Femur (tissue), 1 donor: ENCODE results near the gene NPR3.

Experiments used
- DNase-seq: peaks from one replicate; pipeline ENCODE4 v3.0.0-alpha.2; 2017

NPR3 gene

GRCh38 chr5:32712481-32713360 lies 1.6 kb downstream of the NPR3 start:
- no peak for DNase-seq

DNA sequence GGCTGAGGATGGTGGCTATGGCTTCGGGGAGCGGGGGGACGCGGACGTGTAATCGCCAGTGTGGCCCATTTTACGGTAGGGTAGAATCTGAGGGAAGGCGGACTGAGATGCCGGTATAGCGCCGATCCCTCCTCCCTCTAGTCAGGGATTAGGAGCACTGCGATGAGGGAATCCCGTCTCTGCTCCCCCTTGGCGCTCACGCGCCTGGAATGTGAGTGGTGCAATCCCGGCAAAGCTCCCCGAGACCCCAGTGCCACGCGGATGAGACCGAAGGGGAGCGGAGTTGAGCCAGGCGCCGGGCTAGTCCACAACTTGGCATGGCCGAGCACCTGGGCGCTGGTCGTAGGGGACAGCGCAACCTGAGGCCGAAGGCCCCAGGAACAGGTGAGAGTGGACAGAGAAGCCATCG lies 2.2 kb downstream of the NPR3 start:
- DNase-seq: no peak

- no peak for DNase-seq
Measured at GRCh38 chr5:32713770-32714381, 2.8 kb downstream of the NPR3 start.

GRCh38 chr5:32714836-32715235 lies 3.7 kb downstream of the NPR3 start:
- DNase-seq: no peak

- no peak for DNase-seq
Measured at GRCh38 chr5:32720300-32720699, 9.2 kb downstream of the NPR3 start.

DNA sequence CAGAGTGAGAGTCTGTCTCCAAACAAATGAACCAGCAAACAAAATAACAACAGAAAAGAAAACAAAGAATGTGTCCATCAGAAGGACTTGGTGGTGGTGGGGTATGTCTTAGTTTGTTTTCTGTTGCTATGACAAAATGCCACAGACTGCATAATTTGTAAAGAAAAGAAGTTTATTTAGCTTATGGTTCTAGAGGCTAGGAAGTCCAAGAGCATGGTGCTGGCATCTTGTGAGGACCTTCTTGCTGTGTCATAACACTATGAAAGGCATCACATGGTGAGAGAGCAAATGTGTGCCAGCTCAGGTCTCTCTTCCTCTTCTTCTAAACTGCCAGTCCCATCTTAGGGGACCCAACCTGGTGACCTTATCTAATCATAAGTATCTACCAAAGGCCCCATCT lies 10.5 kb downstream of the NPR3 start:
- DNase-seq: no peak

GRCh38 chr5:32722957-32723356 lies 11.8 kb downstream of the NPR3 start:
- DNase-seq: no peak

GRCh38 chr5:32724526-32724925 lies 13.4 kb downstream of the NPR3 start:
- DNase-seq: no peak

DNA sequence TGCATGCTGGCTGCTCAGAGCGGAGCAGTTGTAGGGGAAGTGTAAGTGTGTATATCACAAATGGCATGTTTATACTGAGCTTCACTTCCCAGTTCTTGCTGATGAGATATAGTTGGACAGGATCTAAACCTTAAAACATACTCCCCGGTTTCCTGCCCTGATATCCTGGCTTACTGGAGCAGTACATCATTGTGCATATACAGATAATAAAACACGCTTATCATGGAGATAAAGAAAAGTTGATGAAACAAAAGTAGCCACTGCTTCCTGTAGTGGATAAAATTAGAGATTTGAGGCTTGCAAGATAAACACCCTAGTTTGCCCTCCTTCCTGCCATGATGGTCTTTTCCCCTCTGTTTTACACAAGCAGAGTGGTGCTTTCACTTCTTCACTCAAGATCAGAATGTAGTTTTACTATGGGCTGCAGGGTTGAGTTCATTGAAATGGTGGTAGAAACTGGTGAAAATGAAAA lies 15.0 kb downstream of the NPR3 start:
- DNase-seq: no peak

GRCh38 chr5:32729651-32730050 lies 18.5 kb downstream of the NPR3 start:
- DNase-seq: no peak

DNA sequence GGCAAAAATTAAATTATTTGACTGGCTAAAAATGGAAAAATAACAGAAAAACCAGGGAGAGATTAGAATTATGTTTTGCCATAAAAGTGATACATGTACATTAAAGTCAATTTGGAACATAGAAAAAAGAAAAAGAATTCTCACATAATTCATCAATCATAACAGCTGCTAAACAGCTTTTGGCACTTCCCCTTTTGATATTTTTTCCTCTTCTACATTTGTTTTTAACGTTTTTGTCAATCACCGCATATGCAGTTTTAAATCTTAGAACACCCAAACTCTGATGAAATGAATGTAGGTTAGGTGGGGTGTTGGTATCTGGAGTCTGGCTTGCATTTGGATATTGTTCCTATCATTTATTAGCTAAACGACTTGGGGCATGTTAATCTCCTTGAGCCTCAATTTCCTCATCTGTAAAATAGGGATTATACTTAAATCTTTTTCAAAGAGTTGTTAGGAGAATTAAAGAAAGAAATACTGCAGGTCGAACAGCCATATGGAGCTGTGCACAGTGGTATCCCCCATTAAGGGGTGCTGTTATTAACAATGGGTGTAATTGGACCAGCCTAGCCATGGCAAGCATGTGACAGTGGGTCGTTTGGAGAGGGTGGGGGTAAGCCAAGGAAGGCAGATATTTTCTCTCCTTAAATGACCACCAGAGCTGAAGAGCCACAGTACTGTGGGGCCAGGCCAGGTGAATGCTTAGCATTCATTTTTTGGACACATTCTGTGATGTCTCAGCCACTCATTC lies 22.6 kb downstream of the NPR3 start:
- no peak for DNase-seq

DNA sequence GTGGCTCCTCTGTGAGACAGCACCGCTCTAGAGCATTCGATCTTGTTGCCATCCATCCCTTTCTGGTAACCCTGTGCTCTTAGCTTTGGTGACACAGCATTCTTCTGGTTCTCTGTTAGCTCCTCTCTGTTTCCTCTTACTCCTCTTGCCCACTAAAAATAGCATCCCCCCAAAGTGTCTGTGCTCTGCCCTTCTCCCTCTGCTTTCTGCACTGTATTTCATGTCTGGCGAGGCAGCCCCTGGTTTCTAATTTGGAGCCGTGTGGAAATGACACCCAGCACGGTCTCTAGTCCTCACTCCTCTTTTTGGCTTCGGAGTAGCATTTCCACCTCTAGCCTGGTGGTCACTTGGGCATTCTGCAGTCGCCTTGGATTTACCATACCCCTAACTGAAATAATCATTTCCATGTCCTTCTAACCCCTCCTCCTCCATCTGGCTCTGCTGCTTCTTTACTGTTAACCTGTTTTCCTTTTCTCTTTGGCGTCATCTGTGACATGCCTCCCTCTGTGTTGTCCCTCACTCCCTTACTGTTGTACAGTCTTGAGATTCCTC lies 23.8 kb downstream of the NPR3 start:
- DNase-seq: no peak

- no peak for DNase-seq
Measured at GRCh38 chr5:32735512-32735911, 24.4 kb downstream of the NPR3 start.

- no peak for DNase-seq
Measured at GRCh38 chr5:32736842-32737241, 25.7 kb downstream of the NPR3 start.

DNA sequence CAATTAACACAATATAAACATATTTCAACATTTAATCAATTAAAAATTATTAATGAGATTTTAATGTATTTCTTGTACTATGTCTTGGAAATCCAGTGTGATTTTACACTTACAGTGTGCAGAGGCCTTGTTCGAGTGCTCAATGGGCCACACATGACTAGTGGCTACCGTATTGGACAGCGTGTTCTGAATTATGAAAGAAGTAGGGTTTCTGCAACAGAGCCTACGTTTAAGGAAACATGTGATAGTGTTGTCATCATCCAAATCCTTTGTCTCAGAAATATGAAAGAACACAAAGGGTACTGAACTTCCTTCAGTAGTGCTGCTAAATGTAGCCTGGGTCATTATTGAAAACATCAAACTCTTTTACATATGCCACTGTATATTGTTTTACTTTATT lies 29.5 kb downstream of the NPR3 start:
- no peak for DNase-seq

GRCh38 chr5:32745317-32745716 lies 34.2 kb downstream of the NPR3 start:
- DNase-seq: no peak

- DNase-seq: no peak
Measured at GRCh38 chr5:32752411-32752810, 41.3 kb downstream of the NPR3 start.

GRCh38 chr5:32753051-32753450 lies 41.9 kb downstream of the NPR3 start:
- DNase-seq: no peak

GRCh38 chr5:32753765-32754164 lies 42.6 kb downstream of the NPR3 start:
- DNase-seq: no peak

GRCh38 chr5:32754284-32754683 lies 43.2 kb downstream of the NPR3 start:
- no peak for DNase-seq

GRCh38 chr5:32760091-32760509 lies 49.0 kb downstream of the NPR3 start:
- no peak for DNase-seq

DNA sequence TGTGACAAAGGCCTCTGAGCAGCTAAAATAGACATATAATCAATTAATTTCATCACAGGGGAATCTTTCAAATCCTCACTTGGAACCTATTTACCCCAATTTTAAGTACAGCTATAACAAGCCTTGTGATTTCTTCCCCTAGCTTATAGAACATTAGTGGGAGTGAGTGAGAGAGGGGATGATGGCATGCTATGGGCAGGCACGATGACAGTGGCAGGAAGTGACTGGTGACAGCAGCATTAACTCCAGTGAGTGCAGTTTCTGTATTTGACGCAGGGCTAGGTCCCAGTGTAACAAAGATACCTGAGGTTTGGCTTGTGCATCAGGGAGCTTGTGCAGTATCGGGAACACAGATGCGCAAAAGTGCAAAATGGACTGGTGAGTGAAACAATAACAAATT lies 54.1 kb downstream of the NPR3 start:
- DNase-seq: no peak

- DNase-seq: no peak
Measured at GRCh38 chr5:32767948-32768467, 56.9 kb downstream of the NPR3 start.
